ENCODE results near the gene TMX3.

- no peak for TF ChIP-seq POLR2A (IDR thresholded peaks at IDR 0.05)
- no peak for TF ChIP-seq CTCF (IDR thresholded peaks at IDR 0.05)
These were observed 7.9 kb upstream of the TMX3 start for GRCh38 chr18:68722821-68723220.

Measured in thyroid gland (tissue), 4 donors.